IMR-90 (cell line): Measurements from ENCODE around the gene CLPTM1. TPM values are rescaled to one million over a fixed set of nuclear protein-coding genes. Genes with fewer than 3 reads are reported as not detected.

ENCODE experiments used
- ATAC-seq: fragments of 200-7000 bp; cut with Tn5 transposase; 2 replicates; pipeline ENCODE4 v1.9.1; 2020; ENCODE audit warnings: low read depth, mild to moderate bottlenecking, moderate library complexity
- BruUV-seq: library from RNA; stranded (reverse); fragments of 400-500 nt; replicated peaks from 2 replicates; lab custom pipeline; 2021; lab: Mats Ljungman, UMichigan
- CTCF ChIA-PET: fragments of 300-600 bp; formaldehyde crosslinking; extraction: SDS; loops from one replicate; lab custom pipeline; 2021; ENCODE audit warnings: antibody characterized with exemption; lab: Yijun Ruan, JAX
- POLR2A ChIA-PET: fragments of 300-600 bp; sonication (Branson Sonifier 250); formaldehyde crosslinking; loops from one replicate; lab custom pipeline; 2022; ENCODE audit warnings: antibody characterized with exemption; ENCODE audit not compliant: unreplicated experiment; lab: Charles Lee
- DNase-seq: peaks from one replicate; pipeline ENCODE4 v3.0.0; 2013
- H2AFZ ChIP-seq: replicated peaks from 2 replicates; pipeline ENCODE3; 2013; ENCODE audit warnings: low read length, mild to moderate bottlenecking; ENCODE audit not compliant: poor library complexity
- H2AK5ac ChIP-seq: 2 replicates; pipeline ENCODE4 v1.6.1; 2013; ENCODE audit warnings: low read depth, low read length, inconsistent platforms
- H2AK9ac ChIP-seq: replicated peaks from 2 replicates; pipeline ENCODE3; 2013; ENCODE audit warnings: mild to moderate bottlenecking, low read depth, low read length, moderate library complexity; ENCODE audit not compliant: poor library complexity
- H2BK120ac ChIP-seq: 2 replicates; pipeline ENCODE4 v1.6.1; 2013; ENCODE audit warnings: low read depth, low read length, inconsistent platforms
- H2BK15ac ChIP-seq: 3 replicates; pipeline ENCODE4 v1.6.1; 2013; ENCODE audit warnings: low read depth, low read length, inconsistent platforms
- H2BK20ac ChIP-seq: 2 replicates; pipeline ENCODE4 v1.6.1; 2013; ENCODE audit warnings: low read depth, mild to moderate bottlenecking, inconsistent platforms, low read length, moderate library complexity
- H2BK5ac ChIP-seq: 2 replicates; pipeline ENCODE4 v1.6.1; 2013; ENCODE audit warnings: mild to moderate bottlenecking, low read depth, low read length, inconsistent platforms; ENCODE audit not compliant: poor library complexity, severe bottlenecking
- H3K14ac ChIP-seq: replicated peaks from 2 replicates; pipeline ENCODE4 v1.6.1; 2013; ENCODE audit warnings: low read depth, low read length, inconsistent platforms
- H3K18ac ChIP-seq: 2 replicates; pipeline ENCODE4 v1.6.1; 2013; ENCODE audit warnings: low read depth, low read length, control low read depth
- H3K23ac ChIP-seq: 2 replicates; pipeline ENCODE4 v1.6.1; 2013; ENCODE audit warnings: low read depth, low read length, inconsistent platforms
- H3K27ac ChIP-seq: 2 replicates; pipeline ENCODE4 v1.5.1; 2013; ENCODE audit warnings: mild to moderate bottlenecking, control low read depth, low read length; ENCODE audit not compliant: insufficient read depth
- H3K27me3 ChIP-seq: 2 replicates; pipeline ENCODE4 v1.6.1; 2013; ENCODE audit warnings: low read length; ENCODE audit not compliant: control insufficient read depth, insufficient read depth
- H3K36me3 ChIP-seq: 2 replicates; pipeline ENCODE4 v1.6.1; 2013; ENCODE audit warnings: low read length, mixed read lengths; ENCODE audit not compliant: control insufficient read depth, insufficient read depth
- H3K4ac ChIP-seq: 2 replicates; pipeline ENCODE4 v1.6.1; 2013; ENCODE audit warnings: low read depth, low read length, inconsistent platforms
- H3K4me1 ChIP-seq: 2 replicates; pipeline ENCODE4 v1.6.1; 2013; ENCODE audit warnings: low read length, mixed read lengths; ENCODE audit not compliant: control insufficient read depth, insufficient read depth
- H3K4me2 ChIP-seq: 2 replicates; pipeline ENCODE4 v1.6.1; 2013; ENCODE audit warnings: low read depth, mild to moderate bottlenecking, control low read depth, low read length, moderate library complexity
- H3K4me3 ChIP-seq: 2 replicates; pipeline ENCODE4 v1.5.1; 2013; ENCODE audit warnings: low read depth, mild to moderate bottlenecking, control low read depth, low read length, moderate library complexity; ENCODE audit not compliant: insufficient read depth
- H3K56ac ChIP-seq: 2 replicates; pipeline ENCODE4 v1.6.1; 2013; ENCODE audit warnings: low read length, inconsistent platforms; ENCODE audit not compliant: insufficient read depth; ENCODE audit errors: extremely low read depth
- H3K79me1 ChIP-seq, 2 experiments: 2 replicates each; pipeline ENCODE4 v1.6.1; 2013; ENCODE audit warnings: low read length in 2 of 2, inconsistent platforms in 1 of 2, low read depth in 1 of 2
- H3K9ac ChIP-seq: 2 replicates; pipeline ENCODE4 v1.6.1; 2013; ENCODE audit warnings: low read depth, low read length, control low read depth
- H3K9me1 ChIP-seq: 2 replicates; pipeline ENCODE4 v1.6.1; 2013; ENCODE audit warnings: low read length, inconsistent platforms; ENCODE audit not compliant: insufficient read depth
- H3K9me3 ChIP-seq: 2 replicates; pipeline ENCODE4 v1.6.1; 2013; ENCODE audit warnings: low read length; ENCODE audit not compliant: control insufficient read depth, insufficient read depth
- H4K20me1 ChIP-seq: 2 replicates; pipeline ENCODE4 v1.6.1; 2013; ENCODE audit warnings: low read length, inconsistent platforms; ENCODE audit not compliant: insufficient read depth
- H4K5ac ChIP-seq: 2 replicates; pipeline ENCODE4 v1.6.1; 2013; ENCODE audit warnings: mild to moderate bottlenecking, low read depth, low read length, control low read depth
- H4K8ac ChIP-seq, 2 experiments: 2 replicates each; pipeline ENCODE4 v1.6.1; 2013; ENCODE audit warnings: low read depth in 2 of 2, low read length in 2 of 2, control low read depth in 1 of 2, inconsistent platforms in 1 of 2
- H4K91ac ChIP-seq: 2 replicates; pipeline ENCODE4 v1.6.1; 2013; ENCODE audit warnings: low read depth, low read length, inconsistent platforms; ENCODE audit not compliant: insufficient read depth
- BHLHE40 ChIP-seq: fragments of 150-350 bp; IDR thresholded peaks from 2 replicates; pipeline ENCODE4 v1.6.1; 2016; ENCODE audit warnings: mild to moderate bottlenecking, low read depth, low read length
- CHD1 ChIP-seq: IDR thresholded peaks from 2 replicates; pipeline ENCODE4 v1.6.1; 2012; ENCODE audit warnings: low read depth, low read length, improper control_type of control experiment
- ELK1 ChIP-seq: fragments of 150-350 bp; IDR thresholded peaks from 2 replicates; pipeline ENCODE4 v1.6.1; 2016; ENCODE audit warnings: low read depth, mild to moderate bottlenecking, low read length, moderate library complexity, borderline replicate concordance
- MXI1 ChIP-seq: IDR thresholded peaks from 2 replicates; pipeline ENCODE4 v1.6.1; 2012; ENCODE audit warnings: low read depth, mild to moderate bottlenecking, low read length, moderate library complexity, borderline replicate concordance
- NFE2L2 ChIP-seq: fragments of 150-350 bp; IDR thresholded peaks from 2 replicates; pipeline ENCODE4 v1.6.1; 2016; ENCODE audit warnings: low read depth, mild to moderate bottlenecking, low read length
- USF2 ChIP-seq: fragments of 150-350 bp; IDR thresholded peaks from 2 replicates; pipeline ENCODE4 v1.6.1; 2017; ENCODE audit warnings: mild to moderate bottlenecking, antibody characterized with exemption, low read length, low read depth
- WGBS, 2 experiments: methylation state at CpG; one replicate each; pipeline versions ENCODE4 v1.1.5 to v1.1.7; 2013; ENCODE audit warnings: missing lambda C conversion rate in 2 of 2; ENCODE audit not compliant: insufficient read length in 1 of 2; ENCODE audit errors: extremely low coverage in 2 of 2; 5-methylcytosine and 5-hydroxymethylcytosine counted together
- dilution Hi-C: fragments of 300-500 bp; cut with HindIII; formaldehyde crosslinking; loops from one replicate; pipeline ENCODE4 v1.14.3; 2018; ENCODE audit warnings: low sequenced_read_pairs; ENCODE audit not compliant: unreplicated experiment
- in situ Hi-C: fragments of 300-500 bp; cut with MboI; formaldehyde crosslinking; loops from 3 replicates; pipeline ENCODE4 v1.14.3; 2019; ENCODE audit warnings: low sequenced_read_pairs, inconsistent platforms, mixed read lengths
- intact Hi-C: fragments of 100-400 bp; cut with micrococcal nuclease; formaldehyde crosslinking; loops from 2 replicates; pipeline ENCODE4 v1.10.0; 2022
- polyA plus RNA-seq, 3 experiments: library from polyadenylated mRNA; depleted of rRNA; stranded (reverse); fragments of >200 nt; gene quantifications; 2 replicates each; pipeline ENCODE4 v1.2.3, GENCODE V29; 2012; ENCODE audit warnings: low replicate concordance in 1 of 3
- total RNA-seq: library from RNA; depleted of rRNA; stranded (reverse); fragments of >200 nt; gene quantifications from 2 replicates; pipeline ENCODE4 v1.2.3, GENCODE V29; 2012

CLPTM1 gene
- total and polyA plus RNA-seq, 2 of the 4 experiments (the other 2 are of a cell fraction) = 23.8 to 88.8 TPM

DNA sequence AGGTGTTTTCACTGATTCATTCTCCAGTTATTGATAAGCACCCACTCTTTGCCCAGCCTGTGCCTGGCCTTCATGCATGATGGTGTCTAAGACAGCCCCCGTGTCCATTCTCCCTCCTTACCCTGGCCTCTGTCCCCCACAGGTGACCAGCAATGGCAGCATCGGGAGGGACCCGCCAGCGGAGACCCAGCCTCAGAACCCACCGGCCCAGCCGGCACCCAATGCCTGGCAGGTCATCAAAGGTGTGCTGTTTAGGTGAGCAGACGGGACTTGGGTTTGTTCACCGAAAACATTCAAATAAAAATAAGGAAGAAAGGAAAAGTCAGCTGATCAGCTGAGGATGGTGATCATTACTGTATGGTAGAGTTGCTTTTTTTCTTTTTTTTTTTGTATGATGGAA, 6.6 kb downstream of the CLPTM1 start (continued):
- no peak for TF ChIP-seq USF2
- TF ChIP-seq CHD1 = no peak

- TF ChIP-seq NFE2L2 = no peak
- no peak for TF ChIP-seq BHLHE40
- no peak for TF ChIP-seq CHD1
- TF ChIP-seq ELK1 = no peak
- no peak for TF ChIP-seq MXI1
- H4K8ac ChIP-seq = no peak overlapping the region
- intact Hi-C loops = no loop called here
- H2BK20ac ChIP-seq = no peak overlapping the region
- no peaks in the 10 kb centered on the region for H3K9me3 ChIP-seq
- no peak overlapping the region for H3K4me2 ChIP-seq
- H2AK5ac ChIP-seq = no peak overlapping the region
- H2BK120ac ChIP-seq = no peak overlapping the region
- WGBS, 2 experiments = no CpG with 5 or more reads among the region's 5 CpGs
- H2BK5ac ChIP-seq = no peak overlapping the region
- H2AFZ ChIP-seq = no peak overlapping the region
- ChIA-PET CTCF (no interaction called here), POLR2A (no interaction called here)
- no peaks in the 10 kb centered on the region for H3K9me1 ChIP-seq
- peaks cover 31% of the 10 kb centered on the region for H3K36me3 ChIP-seq
- H4K91ac ChIP-seq = no peak overlapping the region
- no peaks in the 10 kb centered on the region for H3K27me3 ChIP-seq
- H2BK15ac ChIP-seq = no peak overlapping the region
- H2AK9ac ChIP-seq = no peak overlapping the region
- no peak overlapping the region for H3K9ac ChIP-seq
- H3K4me1 ChIP-seq = no peaks in the 10 kb centered on the region
- no TSS peak for BruUV-seq
- no peak for DNase-seq
- no peak overlapping the region for H3K56ac ChIP-seq
- no peak overlapping the region for H3K23ac ChIP-seq
- dilution Hi-C loops = no loop called here
- no peak overlapping the region for H4K5ac ChIP-seq
- peaks cover 12 to 34% of the 10 kb centered on the region in 2 experiments for H3K79me1 ChIP-seq
- no peak overlapping the region for H3K27ac ChIP-seq
- ATAC-seq = no peak
- H4K20me1 ChIP-seq = peaks cover 12% of the 10 kb centered on the region
- H3K4ac ChIP-seq = no peak overlapping the region
- no peak overlapping the region for H3K18ac ChIP-seq
- in situ Hi-C loops = no loop called here
- no peak overlapping the region for H3K4me3 ChIP-seq
- no peak overlapping the region for H3K14ac ChIP-seq
Observed at GRCh38 chr19:44968118-44968517, 12.9 kb downstream of the CLPTM1 start.
